ENCODE results near the gene CHMP2A. TPM values are rescaled to one million over a fixed set of nuclear protein-coding genes. Genes with fewer than 3 reads are reported as not detected.

The CHMP2A gene
- total RNA-seq, 1 donor from 2014 or later = 108 TPM

GRCh38 chr19:58559275-58560006 lies 4.5 kb upstream of the CHMP2A start:
- no peak for TF ChIP-seq CTCF (IDR thresholded peaks at IDR 0.05; ENCODE audit: partially characterized antibody, unreplicated experiment)
- H3K9me3 Mint-ChIP-seq (ENCODE audit: unreplicated experiment) = peaks cover 19% of the 10 kb centered on the region
- peak overlapping the region; percentile 93 for H3K27ac Mint-ChIP-seq (ENCODE audit: unreplicated experiment)
- no peaks in the 10 kb centered on the region for H3K36me3 Mint-ChIP-seq (ENCODE audit: unreplicated experiment)
- peaks cover 14% of the 10 kb centered on the region for H3K27me3 Mint-ChIP-seq (ENCODE audit: unreplicated experiment)
- peaks cover 18% of the 10 kb centered on the region for H3K4me1 Mint-ChIP-seq (ENCODE audit: low read depth, unreplicated experiment)
- peak overlapping the region; percentile 95 for H3K4me3 Mint-ChIP-seq (ENCODE audit: unreplicated experiment)
- DNase-seq = peak; percentile 90

GRCh38 chr19:58558623-58559274 lies 3.8 kb upstream of the CHMP2A start:
- H3K4me1 Mint-ChIP-seq (ENCODE audit: low read depth, unreplicated experiment) = peaks cover 21% of the 10 kb centered on the region
- peak overlapping the region; percentile 95 for H3K4me3 Mint-ChIP-seq (ENCODE audit: unreplicated experiment)
- DNase-seq = peak; percentile 100
- peaks cover 17% of the 10 kb centered on the region for H3K27me3 Mint-ChIP-seq (ENCODE audit: unreplicated experiment)
- peak overlapping the region; percentile 93 for H3K27ac Mint-ChIP-seq (ENCODE audit: unreplicated experiment)
- H3K36me3 Mint-ChIP-seq (ENCODE audit: unreplicated experiment) = no peaks in the 10 kb centered on the region
- peaks cover 22% of the 10 kb centered on the region for H3K9me3 Mint-ChIP-seq (ENCODE audit: unreplicated experiment)
- no peak for TF ChIP-seq CTCF (IDR thresholded peaks at IDR 0.05; ENCODE audit: partially characterized antibody, unreplicated experiment)

GRCh38 chr19:58558066-58558622 lies 3.2 kb upstream of the CHMP2A start, which contains the start of gene UBE2M:
UBE2M (minus strand) TSS chr19:58558611; CDS start chr19:58558381, 230 bp downstream.
- peak within 1 kb of the TSS; percentile 96 for H3K4me3 Mint-ChIP-seq (ENCODE audit: unreplicated experiment)
- no peak for TF ChIP-seq CTCF (IDR thresholded peaks at IDR 0.05; ENCODE audit: partially characterized antibody, unreplicated experiment)
- H3K36me3 Mint-ChIP-seq (ENCODE audit: unreplicated experiment) = no peaks in the 10 kb centered on the region
- peak; percentile 91 for DNase-seq
- H3K9me3 Mint-ChIP-seq (ENCODE audit: unreplicated experiment) = peaks cover 25% of the 10 kb centered on the region
- peak within 1 kb of the TSS; percentile 93 for H3K27ac Mint-ChIP-seq (ENCODE audit: unreplicated experiment)
- peaks cover 19% of the 10 kb centered on the region for H3K4me1 Mint-ChIP-seq (ENCODE audit: low read depth, unreplicated experiment)
- peaks cover 15% of the 10 kb centered on the region for H3K27me3 Mint-ChIP-seq (ENCODE audit: unreplicated experiment)

GRCh38 chr19:58557221-58558065 lies 2.5 kb upstream of the CHMP2A start:
- peaks cover 24% of the 10 kb centered on the region for H3K9me3 Mint-ChIP-seq (ENCODE audit: unreplicated experiment)
- peaks cover 16% of the 10 kb centered on the region for H3K27me3 Mint-ChIP-seq (ENCODE audit: unreplicated experiment)
- H3K4me3 Mint-ChIP-seq (ENCODE audit: unreplicated experiment) = peak overlapping the region; percentile 96
- H3K4me1 Mint-ChIP-seq (ENCODE audit: low read depth, unreplicated experiment) = peaks cover 19% of the 10 kb centered on the region
- H3K36me3 Mint-ChIP-seq (ENCODE audit: unreplicated experiment) = no peaks in the 10 kb centered on the region
- DNase-seq = no peak
- peak overlapping the region; percentile 93 for H3K27ac Mint-ChIP-seq (ENCODE audit: unreplicated experiment)
- no peak for TF ChIP-seq CTCF (IDR thresholded peaks at IDR 0.05; ENCODE audit: partially characterized antibody, unreplicated experiment)

Data from glutamatergic neuron (in vitro differentiated cells).